SU-DHL-6 (cell line): ENCODE data around the gene NCAPD3.

Experiments
- H2AFZ ChIP-seq: fragments of 200-600 bp; sonication (generic); 2 replicates; pipeline ENCODE4 v1.6.1; 2014; ENCODE audit warnings: low read depth, mild to moderate bottlenecking, moderate library complexity, mixed read lengths, antibody characterized with exemption, low read length; ENCODE audit not compliant: severe bottlenecking
- H3F3A ChIP-seq: fragments of 200-600 bp; shearing (Covaris generic); 2 replicates; pipeline ENCODE4 v1.6.0; 2016; ENCODE audit warnings: antibody characterized with exemption, mild to moderate bottlenecking; ENCODE audit not compliant: insufficient read depth
- H3K27ac ChIP-seq: fragments of 200-600 bp; sonication (generic); 2 replicates; pipeline ENCODE4 v1.5.1; 2016; ENCODE audit warnings: low read depth, mild to moderate bottlenecking, low read length, moderate library complexity, mixed read lengths
- H3K27me3 ChIP-seq: fragments of 200-600 bp; sonication (generic), shearing (Covaris generic); 2 replicates; pipeline ENCODE4 v1.6.0; 2014; ENCODE audit warnings: mild to moderate bottlenecking, low read length
- H3K36me3 ChIP-seq: fragments of 200-600 bp; sonication (generic); 2 replicates; pipeline ENCODE4 v1.6.1; 2014; ENCODE audit warnings: mild to moderate bottlenecking, low read length, mixed read lengths
- H3K4me2 ChIP-seq: fragments of 300-600, 200-600 bp; shearing (Covaris generic), sonication (generic); 2 replicates; pipeline ENCODE4 v1.6.0; 2014; ENCODE audit warnings: low read length, low read depth, mild to moderate bottlenecking; ENCODE audit not compliant: poor library complexity, severe bottlenecking
- H3K4me3 ChIP-seq: fragments of 200-600 bp; sonication (generic); 2 replicates; pipeline ENCODE4 v1.5.1; 2014; ENCODE audit warnings: antibody characterized with exemption, low read length, mild to moderate bottlenecking, mixed read lengths; ENCODE audit not compliant: insufficient read depth, poor library complexity, severe bottlenecking
- H3K79me2 ChIP-seq: fragments of 200-600 bp; sonication (generic); 2 replicates; pipeline ENCODE4 v1.6.1; 2014; ENCODE audit warnings: mild to moderate bottlenecking, low read length, moderate library complexity; ENCODE audit not compliant: insufficient read depth
- H3K9ac ChIP-seq: fragments of 200-600 bp; sonication (generic); 2 replicates; pipeline ENCODE4 v1.7.0; 2014; ENCODE audit warnings: mild to moderate bottlenecking, low read length
- H3K9me2 ChIP-seq: fragments of 200-600 bp; sonication (generic); replicated peaks from 2 replicates; pipeline ENCODE4 v1.6.1; 2014; ENCODE audit warnings: low read length; ENCODE audit not compliant: insufficient read depth
- H3K9me3 ChIP-seq: fragments of 200-600 bp; sonication (generic); 2 replicates; pipeline ENCODE4 v1.6.1; 2014; ENCODE audit warnings: low read length, mixed read lengths; ENCODE audit not compliant: insufficient read depth
- H4K20me1 ChIP-seq: fragments of 200-600 bp; sonication (generic); 2 replicates; pipeline ENCODE4 v1.6.1; 2014; ENCODE audit warnings: low read depth, mild to moderate bottlenecking, antibody characterized with exemption, low read length, moderate library complexity, mixed read lengths
- CTCF ChIP-seq: fragments of 200-600 bp; sonication (generic); IDR thresholded peaks from one replicate; pipeline ENCODE4 v1.5.1; 2017; ENCODE audit warnings: antibody characterized with exemption, mild to moderate bottlenecking, low read length, moderate library complexity; ENCODE audit not compliant: insufficient read depth, poor library complexity, severe bottlenecking
- EZH2phosphoT487 ChIP-seq: fragments of 200-600 bp; sonication (generic), shearing (Covaris generic); conservative IDR thresholded peaks from 2 replicates; pipeline ENCODE4 v1.6.1; 2018; ENCODE audit warnings: mild to moderate bottlenecking, antibody characterized with exemption, low read length, moderate library complexity, mixed read lengths

The NCAPD3 gene

GRCh38 chr11:134228625-134229024 lies 4.9 kb upstream of the NCAPD3 start:
- Histone ChIP-seq H3K4me2 (no peak overlapping the region), H3K4me3 (no peak overlapping the region), H3F3A (no peaks in the 10 kb centered on the region), H3K36me3 (no peaks in the 10 kb centered on the region), H3K9ac (no peak overlapping the region), H2AFZ (no peak overlapping the region), H3K27ac (no peak overlapping the region), H3K27me3 (no peaks in the 10 kb centered on the region), H3K9me2 (no peaks in the 10 kb centered on the region), H4K20me1 (no peaks in the 10 kb centered on the region), H3K9me3 (no peaks in the 10 kb centered on the region), H3K79me2 (0 out of 2 replicates have a peak, but pooled peaks cover under 1% of the 10 kb centered on the region)
- TF ChIP-seq EZH2phosphoT487 = no peak
- no peak for TF ChIP-seq CTCF

GRCh38 chr11:134226806-134227325 lies 3.1 kb upstream of the NCAPD3 start:
- TF ChIP-seq EZH2phosphoT487 (no peak), CTCF (no peak)
- H3K27me3 ChIP-seq = no peaks in the 10 kb centered on the region
- H3K9me2 ChIP-seq = no peaks in the 10 kb centered on the region
- no peak overlapping the region for H2AFZ ChIP-seq
- no peak overlapping the region for H3K27ac ChIP-seq
- H3K4me2 ChIP-seq = no peak overlapping the region
- H3K9ac ChIP-seq = no peak overlapping the region
- H3F3A ChIP-seq = no peaks in the 10 kb centered on the region
- H3K9me3 ChIP-seq = no peaks in the 10 kb centered on the region
- no peaks in the 10 kb centered on the region for H3K36me3 ChIP-seq
- peaks cover 9% of the 10 kb centered on the region; the same call in 1 of the 2 replicates for H4K20me1 ChIP-seq
- H3K4me3 ChIP-seq = no peak overlapping the region
- peaks cover 18% of the 10 kb centered on the region for H3K79me2 ChIP-seq

GRCh38 chr11:134224710-134225664 lies 1.2 kb upstream of the NCAPD3 start:
- Histone ChIP-seq H3K27me3 (no peaks in the 10 kb centered on the region), H3K9ac (peak overlapping the region; percentile 78), H4K20me1 (peaks cover 12% of the 10 kb centered on the region; the same call in 1 of the 2 replicates), H3K9me2 (no peaks in the 10 kb centered on the region), H3F3A (no peaks in the 10 kb centered on the region), H3K4me2 (peak overlapping the region; percentile 71), H3K36me3 (no peaks in the 10 kb centered on the region), H3K27ac (no peak overlapping the region), H2AFZ (no peak overlapping the region), H3K4me3 (peak overlapping the region; percentile 71), H3K9me3 (no peaks in the 10 kb centered on the region), H3K79me2 (peaks cover 34% of the 10 kb centered on the region)
- TF ChIP-seq EZH2phosphoT487 = no peak
- TF ChIP-seq CTCF = no peak
